ENCODE results near the gene ADAM22. TPM values are rescaled to one million over a fixed set of nuclear protein-coding genes. Genes with fewer than 3 reads are reported as not detected.

ADAM22 gene
- total and polyA plus RNA-seq, 10 donors, result 0.43 to 4.4 (median 3.0) TPM

- H3K4me1 ChIP-seq, result no peaks in the 10 kb centered on the region
- no peaks in the 10 kb centered on the region for H3K27me3 ChIP-seq (replicated peaks in 1 of 7)
- H3K4me3 ChIP-seq, result no peak overlapping the region
- no peak overlapping the region for H3K27ac ChIP-seq
- TF ChIP-seq POLR2A (IDR thresholded peaks at IDR 0.05), result no peak
- no peak for TF ChIP-seq CTCF (IDR thresholded peaks at IDR 0.05 in 8 of 11, conservative IDR thresholded peaks at IDR 0.05 in 3 of 11)
- 93 to 100% (median 98%) methylated on average over 1 of the region's 1 CpG for WGBS, 5 donors
- intact Hi-C loops (cut with DNase I; ENCODE audit: low total_unique reads), result no loop called here
- H3K9me3 ChIP-seq, result no peaks in the 10 kb centered on the region
- no peaks in the 10 kb centered on the region for H3K36me3 ChIP-seq
- DNase-seq, result no peak
These were observed 84.5 kb downstream of the ADAM22 start for GRCh38 chr7:88018501-88018900.

- no peak for DNase-seq
- no peak overlapping the region for H3K27ac ChIP-seq
- H3K36me3 ChIP-seq, result no peaks in the 10 kb centered on the region
- peaks cover 0 to 18% (median 8%) of the 10 kb centered on the region in 8 donors for H3K9me3 ChIP-seq
- no peak overlapping the region for H3K4me3 ChIP-seq
- H3K27me3 ChIP-seq (replicated peaks in 1 of 7), result no peaks in the 10 kb centered on the region
- TF ChIP-seq POLR2AphosphoS5 (IDR thresholded peaks at IDR 0.05) (no peak), CTCF (IDR thresholded peaks at IDR 0.05 in 8 of 11, conservative IDR thresholded peaks at IDR 0.05 in 3 of 11) (no peak), POLR2A (IDR thresholded peaks at IDR 0.05) (no peak)
- intact Hi-C loops (cut with DNase I; ENCODE audit: low total_unique reads), result no loop called here
- no peaks in the 10 kb centered on the region for H3K4me1 ChIP-seq
- 83 to 95% (median 90%) methylated on average over 2 of the region's 2 CpGs for WGBS, 5 donors
These were observed 87.1 kb downstream of the ADAM22 start for GRCh38 chr7:88020953-88021665.

GRCh38 chr7:88027724-88028123 lies 93.7 kb downstream of the ADAM22 start:
- intact Hi-C loops (cut with DNase I; ENCODE audit: low total_unique reads), result no loop called here
- TF ChIP-seq POLR2A (IDR thresholded peaks at IDR 0.05), result no peak
- no peak for TF ChIP-seq POLR2AphosphoS5 (IDR thresholded peaks at IDR 0.05)
- TF ChIP-seq CTCF (IDR thresholded peaks at IDR 0.05 in 8 of 11, conservative IDR thresholded peaks at IDR 0.05 in 3 of 11), result no peak
- WGBS, 5 donors, result 64 to 93% (median 88%) methylated on average over 2 of the region's 2 CpGs

GRCh38 chr7:88034083-88034695 lies 100.1 kb downstream of the ADAM22 start:
- 90 to 96% (median 91%) methylated on average over 5 to 7 of the region's 7 CpGs for WGBS, 5 donors
- H3K4me3 ChIP-seq, result no peak overlapping the region
- no peak for DNase-seq
- peaks cover 0 to 3% (median 0%) of the 10 kb centered on the region in 6 donors for H3K36me3 ChIP-seq
- no peak overlapping the region for H3K27ac ChIP-seq
- intact Hi-C loops (cut with DNase I; ENCODE audit: low total_unique reads), result no loop called here
- no peaks in the 10 kb centered on the region for H3K27me3 ChIP-seq (replicated peaks in 1 of 7)
- H3K9me3 ChIP-seq, result peaks cover 0 to 41% (median 38%) of the 10 kb centered on the region in 8 donors
- TF ChIP-seq POLR2AphosphoS5 (IDR thresholded peaks at IDR 0.05), result no peak
- TF ChIP-seq POLR2A (IDR thresholded peaks at IDR 0.05), result no peak
- TF ChIP-seq CTCF (IDR thresholded peaks at IDR 0.05 in 8 of 11, conservative IDR thresholded peaks at IDR 0.05 in 3 of 11), result no peak
- no peaks in the 10 kb centered on the region for H3K4me1 ChIP-seq

More at GRCh38 chr7:88027724-88028123, 93.7 kb downstream of the ADAM22 start:
- DNase-seq, result no peak
- Histone ChIP-seq H3K27me3 (replicated peaks in 1 of 7) (no peaks in the 10 kb centered on the region), H3K9me3 (peaks cover 0 to 63% (median 47%) of the 10 kb centered on the region in 8 donors), H3K4me3 (no peak overlapping the region), H3K36me3 (peaks cover 0 to 3% (median 0%) of the 10 kb centered on the region in 6 donors), H3K27ac (no peak overlapping the region), H3K4me1 (no peaks in the 10 kb centered on the region)

Data from spleen (tissue), 11 donors.